DMS153 treated with DMSO at 0.1 percent for 48 hours (cell line): ENCODE data around the gene RASAL1.

ENCODE experiments used
- DNase-seq: peaks from one replicate; lab custom pipeline; 2025; ENCODE audit not compliant: unreplicated experiment; lab: John Stamatoyannopoulos, UW

Gene RASAL1, protein sequence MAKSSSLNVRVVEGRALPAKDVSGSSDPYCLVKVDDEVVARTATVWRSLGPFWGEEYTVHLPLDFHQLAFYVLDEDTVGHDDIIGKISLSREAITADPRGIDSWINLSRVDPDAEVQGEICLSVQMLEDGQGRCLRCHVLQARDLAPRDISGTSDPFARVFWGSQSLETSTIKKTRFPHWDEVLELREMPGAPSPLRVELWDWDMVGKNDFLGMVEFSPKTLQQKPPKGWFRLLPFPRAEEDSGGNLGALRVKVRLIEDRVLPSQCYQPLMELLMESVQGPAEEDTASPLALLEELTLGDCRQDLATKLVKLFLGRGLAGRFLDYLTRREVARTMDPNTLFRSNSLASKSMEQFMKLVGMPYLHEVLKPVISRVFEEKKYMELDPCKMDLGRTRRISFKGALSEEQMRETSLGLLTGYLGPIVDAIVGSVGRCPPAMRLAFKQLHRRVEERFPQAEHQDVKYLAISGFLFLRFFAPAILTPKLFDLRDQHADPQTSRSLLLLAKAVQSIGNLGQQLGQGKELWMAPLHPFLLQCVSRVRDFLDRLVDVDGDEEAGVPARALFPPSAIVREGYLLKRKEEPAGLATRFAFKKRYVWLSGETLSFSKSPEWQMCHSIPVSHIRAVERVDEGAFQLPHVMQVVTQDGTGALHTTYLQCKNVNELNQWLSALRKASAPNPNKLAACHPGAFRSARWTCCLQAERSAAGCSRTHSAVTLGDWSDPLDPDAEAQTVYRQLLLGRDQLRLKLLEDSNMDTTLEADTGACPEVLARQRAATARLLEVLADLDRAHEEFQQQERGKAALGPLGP

DNA sequence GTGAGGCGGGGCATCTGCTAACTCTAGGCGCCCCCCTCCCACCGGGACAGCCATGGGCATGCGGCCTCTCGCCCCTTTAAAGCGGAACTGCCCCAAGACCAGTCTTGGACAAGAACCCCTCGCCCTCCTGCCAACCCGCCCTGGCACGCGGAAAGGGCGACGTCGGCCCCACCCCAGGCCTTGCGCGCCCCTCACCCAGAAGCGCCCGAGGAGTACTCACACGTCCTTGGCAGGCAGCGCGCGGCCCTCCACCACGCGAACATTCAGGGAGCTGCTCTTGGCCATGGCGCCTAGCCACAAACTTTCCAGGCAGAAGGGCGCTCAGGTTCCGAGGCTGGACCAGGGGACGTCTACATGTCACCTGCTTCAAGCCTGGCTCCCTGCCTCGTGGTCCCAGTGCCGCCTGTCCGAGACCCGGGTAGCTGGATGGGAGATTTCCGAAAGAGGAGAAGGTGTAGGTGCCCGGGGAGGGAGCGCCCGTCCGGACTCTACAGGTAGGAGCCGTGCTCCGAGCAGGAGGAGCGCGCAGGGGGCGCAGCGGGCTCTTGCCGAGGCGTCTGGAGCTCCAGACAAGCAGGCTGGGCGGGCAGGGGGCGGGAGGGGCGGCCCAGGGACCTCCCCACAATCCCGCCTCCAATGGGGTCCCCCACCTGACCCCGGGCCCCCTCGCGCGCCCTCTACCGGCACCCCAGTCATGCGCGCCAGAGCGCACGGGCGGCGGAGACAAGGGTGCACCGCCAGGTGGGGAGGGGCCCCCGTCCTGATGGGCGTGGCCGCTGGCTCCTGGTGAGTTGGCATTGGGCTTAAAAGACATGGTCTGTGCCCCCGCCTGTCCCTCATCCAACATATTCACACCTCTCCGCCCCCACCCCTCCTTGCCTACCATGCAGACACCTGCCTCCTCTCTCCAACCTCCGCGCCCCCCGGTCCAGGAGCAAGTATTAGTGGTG is at the start of gene RASAL1:
Gene RASAL1, minus strand, starts transcription at position 584 of the 950 bp plus-strand sequence. Its CDS starts 299 bp downstream, at position 285.
- DNase-seq, result peak; percentile 74

DNA sequence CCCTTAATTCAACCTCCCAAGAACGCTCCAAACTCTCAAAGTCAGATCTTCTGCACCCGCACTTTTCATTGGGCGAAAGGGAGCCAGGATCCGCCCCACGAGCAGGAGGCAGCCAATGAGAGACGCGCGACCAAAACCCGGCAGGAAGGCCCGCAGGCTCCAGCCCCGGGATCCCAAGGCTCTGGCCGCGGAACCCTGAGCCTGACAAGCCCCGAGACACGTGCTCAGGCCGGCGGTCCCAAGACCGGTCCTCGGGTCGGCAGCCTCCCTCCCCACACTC is 49.3 kb upstream of the RASAL1 start:
- DNase-seq, result peak; percentile 80

DNA sequence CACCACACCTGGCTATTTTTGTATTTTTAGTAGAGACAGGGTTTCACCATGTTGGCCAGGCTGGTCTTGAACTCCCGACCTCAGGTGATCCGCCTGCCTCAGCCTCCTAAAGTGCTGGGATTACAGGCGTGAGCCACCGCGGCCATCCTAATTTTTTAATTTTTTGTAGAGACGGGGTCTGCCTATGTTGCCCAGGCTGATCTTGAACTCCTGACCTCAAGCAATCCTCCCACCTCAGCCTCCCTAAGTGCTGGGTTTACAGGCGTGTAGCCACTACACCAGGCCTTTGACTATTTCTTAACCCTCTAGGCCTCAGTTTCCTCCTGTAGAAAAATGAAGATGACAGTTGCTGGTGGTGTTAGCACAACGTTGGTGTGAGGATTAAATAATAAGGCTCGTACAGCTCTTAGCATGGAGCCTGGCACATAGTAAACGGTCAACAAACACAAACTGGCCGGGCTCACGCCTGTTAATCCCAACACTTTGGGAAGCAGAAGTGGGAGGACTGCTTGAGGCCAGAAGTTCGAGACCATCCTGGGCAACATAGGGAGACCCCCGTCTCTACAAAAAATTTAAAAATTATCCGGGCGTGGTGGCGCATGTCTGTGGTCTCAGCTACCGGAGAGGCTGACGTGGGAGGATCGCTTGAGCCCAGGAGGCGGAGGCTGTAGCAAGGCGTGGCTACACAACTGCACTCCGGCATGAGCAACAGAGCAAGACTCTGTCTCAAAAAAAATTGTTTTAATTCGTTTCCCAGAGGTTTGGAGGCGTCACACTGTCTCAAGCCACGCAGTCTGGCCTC is 48.7 kb upstream of the RASAL1 start:
- no peak for DNase-seq

DNA sequence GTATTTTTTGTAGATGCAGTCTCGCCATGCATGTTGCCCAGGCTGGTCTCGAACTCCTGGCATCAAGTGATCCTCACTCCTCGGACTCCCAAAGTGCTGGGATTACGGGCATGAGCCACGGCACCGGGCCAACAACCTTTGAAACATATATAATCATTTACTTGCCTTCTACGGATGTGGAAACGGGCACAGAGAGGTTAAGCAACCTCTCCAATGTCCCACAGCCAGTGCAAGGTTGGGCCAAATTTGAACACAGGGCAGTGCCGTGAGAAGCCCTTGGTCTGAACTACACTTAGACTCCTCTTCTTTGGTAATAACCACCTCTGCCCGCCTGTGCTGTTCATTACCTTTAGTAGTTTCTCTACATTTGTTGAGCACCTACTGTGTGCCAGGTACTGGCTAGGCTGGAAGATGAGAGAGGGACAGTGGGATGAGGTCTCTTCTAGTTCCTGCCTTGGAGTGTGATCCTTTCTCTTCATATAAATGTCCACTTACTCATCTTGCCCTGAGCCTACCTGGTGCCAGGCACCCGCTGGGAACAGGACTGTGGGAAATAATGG is 47.5 kb upstream of the RASAL1 start:
- DNase-seq, result no peak

GRCh38 chr12:113181975-113182374 is 46.4 kb upstream of the RASAL1 start:
- no peak for DNase-seq

- no peak for DNase-seq
Observed at GRCh38 chr12:113180333-113180732, 44.8 kb upstream of the RASAL1 start.

DNA sequence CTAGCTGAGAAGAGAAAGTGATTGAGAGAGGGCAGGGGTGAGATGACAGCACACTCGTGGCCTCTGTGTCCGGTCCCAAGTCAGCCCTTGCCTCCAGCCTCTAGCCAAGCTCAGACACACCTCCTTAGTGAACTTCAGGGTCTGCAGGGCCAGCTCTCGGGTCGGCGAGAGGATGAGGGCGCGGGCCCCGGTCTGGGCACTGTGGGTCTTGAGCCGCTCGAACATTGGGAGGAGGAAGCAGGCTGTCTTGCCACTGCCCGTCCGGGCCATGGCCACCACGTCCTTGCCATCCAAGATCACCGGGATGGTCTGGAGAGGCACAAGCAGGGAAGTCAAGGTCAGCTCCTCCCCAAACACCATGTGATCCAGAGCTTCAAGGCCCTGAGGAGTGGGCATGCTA is 43.5 kb upstream of the RASAL1 start:
- no peak for DNase-seq

DNA sequence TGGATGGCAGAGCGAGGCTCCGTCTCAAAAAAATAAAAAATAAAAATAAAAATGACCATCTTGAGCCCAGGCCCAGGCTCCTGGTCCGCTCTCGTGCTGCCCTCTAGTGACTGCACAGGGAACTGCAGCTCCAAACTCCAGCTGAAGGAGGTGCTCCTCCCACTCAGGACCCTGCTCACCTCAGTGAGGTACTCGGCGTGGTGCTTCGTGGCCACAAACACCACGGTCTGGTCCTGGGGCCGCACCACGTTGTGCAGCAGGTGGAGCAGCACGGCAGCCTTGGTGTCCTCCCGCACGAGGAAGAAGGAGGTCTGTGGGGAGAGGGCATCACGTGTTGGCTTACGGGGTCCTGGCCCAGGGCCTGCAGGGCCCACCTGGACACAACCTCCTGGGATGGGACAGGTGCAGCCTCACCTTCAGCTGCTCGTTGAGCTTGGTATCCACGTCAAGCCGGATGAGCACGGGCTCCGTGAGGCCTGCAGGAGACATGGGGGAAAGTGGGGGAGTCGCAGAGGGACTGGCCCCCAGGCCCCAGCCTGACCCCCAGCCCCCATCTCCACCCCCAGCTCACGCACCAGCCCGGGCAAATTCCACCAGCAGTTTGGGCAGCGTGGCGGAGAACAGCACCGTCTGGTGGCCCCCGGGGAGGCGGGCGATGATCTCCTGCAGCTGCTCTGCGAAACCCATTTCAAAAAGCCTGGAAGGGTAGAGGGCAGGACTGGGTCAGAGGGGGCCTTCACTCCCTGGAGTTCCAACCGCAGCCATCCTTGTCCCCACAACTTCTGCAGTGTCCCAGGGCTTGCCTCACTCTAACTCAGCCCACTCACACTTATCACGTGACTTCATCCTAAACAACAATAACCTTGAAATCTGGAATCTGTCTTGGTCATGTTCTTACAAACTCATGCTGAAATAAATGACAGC is 39.2 kb upstream of the RASAL1 start:
- peak; percentile 32 for DNase-seq

DNA sequence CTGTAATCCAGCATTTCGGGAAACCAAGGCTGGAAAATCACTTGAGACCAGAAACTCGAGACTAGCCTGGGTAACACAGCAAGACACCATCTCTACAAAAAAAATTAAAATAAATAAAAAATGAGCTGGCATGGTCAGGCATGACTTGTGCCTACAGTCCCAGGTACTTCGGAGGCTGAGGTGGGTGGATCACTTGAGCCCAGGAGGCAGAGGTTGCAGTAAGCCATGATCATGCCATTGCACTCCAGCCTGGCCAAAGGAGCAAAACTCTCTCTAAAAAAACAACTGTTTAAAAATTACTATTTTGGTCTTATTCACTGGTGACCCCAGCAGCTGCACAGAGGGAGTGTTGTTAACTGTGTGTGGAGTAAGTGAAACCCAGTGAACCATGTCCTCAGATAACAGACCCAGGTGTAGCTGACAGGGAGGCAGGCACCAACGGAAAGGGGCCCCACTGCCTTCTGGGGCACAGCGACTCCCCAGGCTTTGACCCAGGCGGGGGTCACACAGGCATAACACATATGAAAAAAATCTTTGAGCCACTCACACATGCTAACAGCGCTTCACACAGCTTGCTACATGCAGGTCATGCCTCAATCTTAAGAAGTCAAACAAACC is 37.6 kb upstream of the RASAL1 start:
- no peak for DNase-seq

- DNase-seq, result no peak
Observed at GRCh38 chr12:113172185-113172584, 36.6 kb upstream of the RASAL1 start.

DNA sequence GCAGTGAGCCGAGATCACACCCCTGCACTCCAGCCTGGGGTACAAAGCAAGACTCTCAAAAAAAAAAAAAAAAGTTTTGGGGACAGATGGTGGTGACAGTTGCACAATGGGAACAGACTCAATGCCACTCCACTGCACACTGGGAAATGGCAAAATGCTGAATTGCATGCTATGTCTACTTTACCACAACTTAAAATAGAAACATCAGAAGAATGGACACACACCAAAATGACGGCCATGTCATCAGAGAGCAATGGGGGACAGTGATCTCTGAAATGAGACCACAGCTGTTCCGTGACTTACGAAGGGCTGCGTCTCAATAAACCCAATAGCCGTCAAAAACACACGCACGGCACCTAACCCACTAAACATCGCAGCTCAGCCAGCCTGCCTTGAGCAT is 36.0 kb upstream of the RASAL1 start:
- DNase-seq, result no peak

DNA sequence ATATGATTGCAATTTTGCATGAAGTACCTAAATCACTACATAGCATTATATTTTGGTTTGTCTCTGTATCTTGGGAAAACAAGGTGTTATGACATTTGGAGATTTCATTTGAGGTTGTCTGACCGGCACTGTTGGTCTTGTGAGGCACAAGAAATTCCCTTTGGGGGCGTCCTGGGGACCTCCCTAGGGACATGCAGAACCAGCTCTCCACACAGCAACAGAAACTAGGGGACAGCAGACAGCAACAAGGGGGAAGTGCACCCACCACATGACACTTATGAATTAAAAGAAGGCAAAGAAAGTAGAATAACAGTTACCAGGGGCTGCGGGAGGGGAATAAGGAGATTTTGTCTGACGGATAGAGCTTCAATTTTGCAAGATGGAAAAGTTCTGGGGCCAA is 35.4 kb upstream of the RASAL1 start:
- DNase-seq, result no peak

DNA sequence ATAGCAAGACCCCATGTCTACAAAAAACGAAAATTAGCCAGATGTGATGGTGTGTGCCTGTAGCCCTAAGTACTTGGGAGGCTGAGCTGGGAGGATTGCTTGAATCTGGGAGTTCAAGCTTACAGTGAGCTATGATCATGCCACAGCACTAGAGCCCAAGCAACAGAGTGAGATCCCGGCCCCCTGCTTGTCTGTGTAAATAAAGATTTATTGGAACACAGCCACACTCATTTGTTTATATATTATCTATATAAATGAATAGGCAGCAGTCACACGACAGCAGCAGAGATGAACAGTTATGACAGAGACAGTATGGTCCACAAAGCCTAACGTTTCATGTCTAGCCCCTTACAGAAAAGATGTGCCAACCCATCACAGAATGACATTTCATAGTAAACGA is 34.9 kb upstream of the RASAL1 start:
- no peak for DNase-seq

DNA sequence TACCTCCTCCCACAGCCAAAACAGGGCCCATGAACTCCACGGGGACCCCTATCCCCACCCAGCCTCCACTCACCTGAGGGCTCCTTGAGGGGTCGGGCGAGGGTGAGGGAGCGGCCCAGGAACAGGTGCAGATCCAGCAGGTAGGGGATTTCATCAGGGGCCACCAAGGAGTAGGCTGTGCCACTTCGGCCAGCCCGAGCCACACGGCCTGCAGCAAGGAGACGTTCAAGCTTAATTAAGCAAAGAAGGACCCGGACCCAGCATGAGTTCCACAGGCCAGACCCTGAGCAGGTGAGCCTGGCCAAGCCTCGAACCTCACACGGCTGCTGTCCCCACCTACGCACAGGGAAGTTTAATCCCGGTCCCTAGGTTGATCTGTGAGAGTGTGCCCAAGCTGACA is 34.1 kb upstream of the RASAL1 start:
- DNase-seq, result no peak

GRCh38 chr12:113167868-113168267 is 32.3 kb upstream of the RASAL1 start:
- no peak for DNase-seq

DNA sequence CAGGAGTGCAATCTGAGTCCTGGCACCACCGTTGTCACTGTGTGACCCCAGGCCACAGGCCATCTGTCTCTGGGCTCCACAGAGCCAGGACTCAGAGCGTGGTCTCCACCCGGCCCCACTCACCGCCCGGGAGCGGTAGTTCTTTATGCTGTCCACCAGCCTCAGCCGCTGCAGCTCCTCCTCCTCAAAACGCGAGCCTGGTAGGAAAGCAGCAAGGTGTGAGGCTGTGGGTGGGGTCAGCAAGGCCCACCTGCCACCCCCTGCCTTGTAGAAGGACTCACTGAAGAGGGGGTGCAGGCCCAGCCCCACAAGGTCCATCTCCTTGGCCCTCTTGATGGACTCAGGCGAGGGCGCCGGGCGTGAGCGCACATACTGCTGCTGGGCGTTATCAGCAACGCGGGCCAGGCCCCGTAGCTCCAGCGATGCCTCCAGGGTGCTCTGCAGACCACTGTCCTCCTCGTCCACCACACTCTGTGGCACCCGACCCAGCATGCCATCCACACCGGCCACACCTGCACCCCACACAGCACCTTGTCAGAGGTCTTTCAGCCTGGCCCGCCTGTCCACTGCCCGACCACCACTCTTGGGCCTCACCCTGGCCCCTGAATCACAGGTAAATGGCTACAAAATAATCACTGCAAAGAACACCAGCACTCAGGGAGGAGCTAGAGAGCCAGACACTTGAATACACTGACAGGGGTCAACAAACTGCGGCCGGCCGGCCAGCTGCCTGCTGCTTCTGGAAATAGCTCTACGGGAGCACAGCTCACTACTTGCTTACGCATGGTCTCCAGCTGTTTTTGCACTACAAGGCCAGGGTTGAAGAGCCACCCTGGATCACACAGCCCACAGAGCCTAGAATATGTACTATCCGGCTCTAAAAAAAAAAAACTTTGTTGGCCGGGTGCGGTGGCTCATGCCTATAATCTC is 30.2 kb upstream of the RASAL1 start:
- DNase-seq, result no peak

DNA sequence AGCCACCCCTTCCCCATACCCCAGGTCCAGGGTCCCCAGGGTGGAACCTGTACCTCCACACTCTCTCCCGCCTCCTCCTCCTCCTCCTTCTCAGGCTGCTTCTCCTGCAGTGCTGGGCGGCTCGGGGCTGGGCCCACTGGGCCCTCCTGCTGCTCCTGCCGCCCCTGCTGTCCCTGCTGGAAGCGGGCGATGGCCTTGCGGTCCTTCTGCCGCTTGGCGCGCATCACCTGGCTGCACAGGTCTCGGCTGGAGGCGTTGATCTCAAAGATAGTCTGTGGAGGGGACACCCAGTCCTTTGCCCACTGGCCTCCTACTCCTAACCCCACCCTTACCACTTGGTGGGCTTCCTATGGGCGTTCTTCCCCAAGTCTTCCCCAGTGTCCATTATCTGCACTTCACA is 28.5 kb upstream of the RASAL1 start:
- no peak for DNase-seq

- no peak for DNase-seq
Observed at GRCh38 chr12:113163030-113163360, 27.4 kb upstream of the RASAL1 start.
